GM23338 (cell line): ENCODE data around the gene RGL1. TPM values are rescaled to one million over a fixed set of nuclear protein-coding genes. Genes with fewer than 3 reads are reported as not detected.

Experiments used
- ATAC-seq: fragments of 200-7000 bp; cut with Tn5 transposase; 3 replicates; pipeline ENCODE4 v1.9.1; 2020
- DNase-seq: peaks from one replicate; pipeline ENCODE4 v3.0.0-alpha.2; 2015; ENCODE audit warnings: low spot score
- H2AFZ ChIP-seq: fragments of 200-600 bp; sonication (generic); 2 replicates; pipeline ENCODE4 v1.8.0; 2016; ENCODE audit warnings: antibody characterized with exemption, mild to moderate bottlenecking, moderate library complexity
- H3F3A ChIP-seq: fragments of 200-600 bp; sonication (generic); replicated peaks from 2 replicates; pipeline ENCODE4 v1.8.0; 2017; ENCODE audit warnings: antibody characterized with exemption, mixed run types, low read depth
- H3K27ac ChIP-seq: fragments of 200-600 bp; sonication (generic); 2 replicates; pipeline ENCODE4 v1.6.1; 2016; ENCODE audit warnings: low read depth
- H3K27me3 ChIP-seq: fragments of 200-600 bp; sonication (generic); 2 replicates; pipeline ENCODE4 v1.8.0; 2016; ENCODE audit warnings: mild to moderate bottlenecking, mixed run types, moderate library complexity; ENCODE audit not compliant: insufficient read depth
- H3K36me3 ChIP-seq: fragments of 200-600 bp; sonication (generic); 2 replicates; pipeline ENCODE4 v1.8.0; 2016; ENCODE audit warnings: mild to moderate bottlenecking; ENCODE audit not compliant: insufficient read depth
- H3K4me1 ChIP-seq: fragments of 200-600 bp; sonication (generic); 2 replicates; pipeline ENCODE4 v1.8.0; 2016; ENCODE audit warnings: mild to moderate bottlenecking, moderate library complexity; ENCODE audit not compliant: insufficient read depth
- H3K4me2 ChIP-seq: fragments of 200-600 bp; sonication (generic); 2 replicates; pipeline ENCODE4 v1.7.1; 2017; ENCODE audit warnings: mixed run types
- H3K4me3 ChIP-seq: fragments of 200-600 bp; sonication (generic); 2 replicates; pipeline ENCODE4 v1.6.1; 2016; ENCODE audit warnings: mixed run types
- H3K79me2 ChIP-seq: fragments of 200-600 bp; sonication (generic); replicated peaks from 2 replicates; pipeline ENCODE4 v1.8.0; 2017; ENCODE audit warnings: mild to moderate bottlenecking; ENCODE audit not compliant: insufficient read depth
- H3K9me2 ChIP-seq: fragments of 200-600 bp; sonication (generic); 2 replicates; pipeline ENCODE4 v1.8.0; 2017; ENCODE audit not compliant: insufficient read depth
- H4K20me1 ChIP-seq: fragments of 200-600 bp; sonication (generic); replicated peaks from 2 replicates; pipeline ENCODE4 v1.8.0; 2017; ENCODE audit warnings: mild to moderate bottlenecking; ENCODE audit not compliant: insufficient read depth
- H3K27ac Mint-ChIP-seq: 2 replicates; pipeline ENCODE4 v1.8.0; 2020; ENCODE audit warnings: inconsistent platforms, mild to moderate bottlenecking, moderate library complexity, mixed read lengths
- H3K27me3 Mint-ChIP-seq: 3 replicates; pipeline ENCODE4 v1.8.0; 2022; ENCODE audit warnings: low read depth, mild to moderate bottlenecking, moderate library complexity, mixed read lengths, inconsistent platforms; ENCODE audit not compliant: insufficient read depth, poor library complexity
- H3K36me3 Mint-ChIP-seq: 3 replicates; pipeline ENCODE4 v1.8.0; 2021; ENCODE audit warnings: low read depth, mild to moderate bottlenecking, inconsistent platforms, moderate library complexity, mixed read lengths
- H3K4me1 Mint-ChIP-seq: 3 replicates; pipeline ENCODE4 v1.8.0; 2020; ENCODE audit warnings: mild to moderate bottlenecking, inconsistent platforms, mixed read lengths
- H3K4me3 Mint-ChIP-seq: 3 replicates; pipeline ENCODE4 v1.8.0; 2021; ENCODE audit warnings: moderate library complexity, mild to moderate bottlenecking, inconsistent platforms, mixed read lengths
- H3K9me3 Mint-ChIP-seq: 3 replicates; pipeline ENCODE4 v1.8.0; 2020; ENCODE audit warnings: moderate library complexity, mild to moderate bottlenecking, inconsistent platforms, mixed read lengths
- CREB1 ChIP-seq: fragments of 250-450 bp; sonication (Bioruptor Pico); IDR thresholded peaks from 2 replicates; pipeline ENCODE4 v1.5.0; 2020; ENCODE audit warnings: low read depth, mild to moderate bottlenecking, moderate library complexity
- EZH2 ChIP-seq: fragments of 200-600 bp; sonication (generic); IDR thresholded peaks from one replicate; pipeline ENCODE4 v1.8.0; 2017; ENCODE audit warnings: antibody characterized with exemption, mild to moderate bottlenecking, low read depth; ENCODE audit not compliant: unreplicated experiment
- EZH2phosphoT487 ChIP-seq: fragments of 200-600 bp; sonication (generic); IDR thresholded peaks from one replicate; pipeline ENCODE4 v1.8.1; 2018; ENCODE audit warnings: antibody characterized with exemption; ENCODE audit not compliant: unreplicated experiment
- JUNB ChIP-seq: IDR thresholded peaks from one replicate; pipeline ENCODE4 v1.6.1; 2016; ENCODE audit warnings: antibody characterized with exemption; ENCODE audit not compliant: unreplicated experiment
- NANOG ChIP-seq: IDR thresholded peaks from 2 replicates; pipeline ENCODE4 v1.6.1; 2016; ENCODE audit warnings: antibody characterized with exemption, borderline replicate concordance
- POLR2AphosphoS5 ChIP-seq: IDR thresholded peaks from 2 replicates; pipeline ENCODE4 v1.6.1; 2016; ENCODE audit warnings: antibody characterized with exemption, low read depth
- STAT1 ChIP-seq: IDR thresholded peaks from one replicate; pipeline ENCODE4 v1.6.1; 2016; ENCODE audit warnings: antibody characterized with exemption; ENCODE audit not compliant: unreplicated experiment
- ZNF114 ChIP-seq: fragments of 250-450 bp; sonication (Bioruptor Pico); IDR thresholded peaks from 2 replicates; pipeline ENCODE4 v1.5.0; 2020; ENCODE audit warnings: mild to moderate bottlenecking, moderate library complexity
- ZNF331 ChIP-seq: fragments of 250-450 bp; sonication (Bioruptor Pico); IDR thresholded peaks from 2 replicates; pipeline ENCODE4 v1.5.0; 2020; ENCODE audit warnings: low read depth, mild to moderate bottlenecking, moderate library complexity
- polyA plus RNA-seq: library from polyadenylated mRNA; unstranded; fragments of >200 nt; fragmentation: Nextera tagmentation; extraction: Ambion mirVana; gene quantifications from 2 replicates; pipeline ENCODE4 v1.2.1, GENCODE V29; 2016
- total RNA-seq: library from RNA; depleted of rRNA; stranded (reverse); fragments of >200 nt; shearing (Covaris generic); gene quantifications from 2 replicates; pipeline ENCODE4 v1.2.3, GENCODE V29; 2014
- TF ChIP-seq, protein P1 (sequence below): IDR thresholded peaks from 2 replicates; pipeline ENCODE4 v1.6.1; 2016; ENCODE audit warnings: antibody characterized with exemption
- TF ChIP-seq, protein P2 (sequence below): fragments of 250-450 bp; sonication (Bioruptor Pico); IDR thresholded peaks from 2 replicates; pipeline ENCODE4 v1.5.0; 2020; ENCODE audit warnings: mild to moderate bottlenecking, moderate library complexity
- TF ChIP-seq, protein P3 (sequence below): IDR thresholded peaks from one replicate; pipeline ENCODE4 v1.6.1; 2018; ENCODE audit warnings: antibody characterized with exemption; ENCODE audit not compliant: unreplicated experiment
- TF ChIP-seq, protein P4 (sequence below), 2 experiments: fragments of 200-600 bp in 1 of 2; sonication (generic) in 1 of 2; conservative IDR thresholded peaks; 2 replicates each; pipeline versions ENCODE4 v1.5.1 to v1.6.1; 2016 to 2017; ENCODE audit warnings: antibody characterized with exemption in 2 of 2, low read depth in 2 of 2, mild to moderate bottlenecking in 2 of 2, moderate library complexity in 1 of 2

RGL1 gene
- total and polyA plus RNA-seq, 2 experiments from 2014 or later, result 0.91 to 2.6 TPM

DNA sequence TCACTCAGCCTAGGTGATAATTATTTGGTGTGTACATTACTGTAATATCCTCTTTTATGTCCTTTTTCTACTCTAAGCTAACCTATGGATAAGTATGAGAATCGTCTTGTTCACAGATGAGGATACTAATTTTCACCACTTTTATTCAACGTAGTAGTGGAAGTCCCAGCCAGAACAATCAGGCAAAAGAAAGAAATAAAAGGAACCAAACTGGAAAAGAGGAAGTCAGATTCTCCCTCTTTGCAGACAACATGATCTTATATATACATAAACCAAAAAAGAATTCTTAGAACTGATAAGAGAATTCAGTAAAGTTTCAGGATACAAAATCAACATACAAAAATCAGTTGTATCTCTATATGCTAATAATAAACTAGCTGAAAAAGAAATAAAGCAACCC is 12.6 kb upstream of the RGL1 start:
- H3K4me2 ChIP-seq, result no peak overlapping the region
- no peaks in the 10 kb centered on the region for H3K36me3 ChIP-seq
- 0 out of 2 replicates have a peak, but pooled peaks cover 4% of the 10 kb centered on the region for H3K9me2 ChIP-seq
- Mint-ChIP-seq H3K27ac (no peak overlapping the region), H3K27me3 (no peaks in the 10 kb centered on the region), H3K36me3 (no peaks in the 10 kb centered on the region), H3K9me3 (no peaks in the 10 kb centered on the region), H3K4me3 (no peak overlapping the region), H3K4me1 (peaks cover 6% of the 10 kb centered on the region; the same call in 2 of the 3 replicates)
- TF ChIP-seq ZNF331 (CRISPR knock-in tag), result no peak
- TF ChIP-seq POLR2AphosphoS5, result no peak
- TF ChIP-seq EZH2, result no peak
- no peak for TF ChIP-seq NANOG
- no peak for TF ChIP-seq STAT1
- no peak for TF ChIP-seq JUNB
- TF ChIP-seq, protein P1, sequence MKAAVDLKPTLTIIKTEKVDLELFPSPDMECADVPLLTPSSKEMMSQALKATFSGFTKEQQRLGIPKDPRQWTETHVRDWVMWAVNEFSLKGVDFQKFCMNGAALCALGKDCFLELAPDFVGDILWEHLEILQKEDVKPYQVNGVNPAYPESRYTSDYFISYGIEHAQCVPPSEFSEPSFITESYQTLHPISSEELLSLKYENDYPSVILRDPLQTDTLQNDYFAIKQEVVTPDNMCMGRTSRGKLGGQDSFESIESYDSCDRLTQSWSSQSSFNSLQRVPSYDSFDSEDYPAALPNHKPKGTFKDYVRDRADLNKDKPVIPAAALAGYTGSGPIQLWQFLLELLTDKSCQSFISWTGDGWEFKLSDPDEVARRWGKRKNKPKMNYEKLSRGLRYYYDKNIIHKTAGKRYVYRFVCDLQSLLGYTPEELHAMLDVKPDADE, result no peak
- TF ChIP-seq ZNF114 (CRISPR knock-in tag), result no peak
- TF ChIP-seq, protein P2, sequence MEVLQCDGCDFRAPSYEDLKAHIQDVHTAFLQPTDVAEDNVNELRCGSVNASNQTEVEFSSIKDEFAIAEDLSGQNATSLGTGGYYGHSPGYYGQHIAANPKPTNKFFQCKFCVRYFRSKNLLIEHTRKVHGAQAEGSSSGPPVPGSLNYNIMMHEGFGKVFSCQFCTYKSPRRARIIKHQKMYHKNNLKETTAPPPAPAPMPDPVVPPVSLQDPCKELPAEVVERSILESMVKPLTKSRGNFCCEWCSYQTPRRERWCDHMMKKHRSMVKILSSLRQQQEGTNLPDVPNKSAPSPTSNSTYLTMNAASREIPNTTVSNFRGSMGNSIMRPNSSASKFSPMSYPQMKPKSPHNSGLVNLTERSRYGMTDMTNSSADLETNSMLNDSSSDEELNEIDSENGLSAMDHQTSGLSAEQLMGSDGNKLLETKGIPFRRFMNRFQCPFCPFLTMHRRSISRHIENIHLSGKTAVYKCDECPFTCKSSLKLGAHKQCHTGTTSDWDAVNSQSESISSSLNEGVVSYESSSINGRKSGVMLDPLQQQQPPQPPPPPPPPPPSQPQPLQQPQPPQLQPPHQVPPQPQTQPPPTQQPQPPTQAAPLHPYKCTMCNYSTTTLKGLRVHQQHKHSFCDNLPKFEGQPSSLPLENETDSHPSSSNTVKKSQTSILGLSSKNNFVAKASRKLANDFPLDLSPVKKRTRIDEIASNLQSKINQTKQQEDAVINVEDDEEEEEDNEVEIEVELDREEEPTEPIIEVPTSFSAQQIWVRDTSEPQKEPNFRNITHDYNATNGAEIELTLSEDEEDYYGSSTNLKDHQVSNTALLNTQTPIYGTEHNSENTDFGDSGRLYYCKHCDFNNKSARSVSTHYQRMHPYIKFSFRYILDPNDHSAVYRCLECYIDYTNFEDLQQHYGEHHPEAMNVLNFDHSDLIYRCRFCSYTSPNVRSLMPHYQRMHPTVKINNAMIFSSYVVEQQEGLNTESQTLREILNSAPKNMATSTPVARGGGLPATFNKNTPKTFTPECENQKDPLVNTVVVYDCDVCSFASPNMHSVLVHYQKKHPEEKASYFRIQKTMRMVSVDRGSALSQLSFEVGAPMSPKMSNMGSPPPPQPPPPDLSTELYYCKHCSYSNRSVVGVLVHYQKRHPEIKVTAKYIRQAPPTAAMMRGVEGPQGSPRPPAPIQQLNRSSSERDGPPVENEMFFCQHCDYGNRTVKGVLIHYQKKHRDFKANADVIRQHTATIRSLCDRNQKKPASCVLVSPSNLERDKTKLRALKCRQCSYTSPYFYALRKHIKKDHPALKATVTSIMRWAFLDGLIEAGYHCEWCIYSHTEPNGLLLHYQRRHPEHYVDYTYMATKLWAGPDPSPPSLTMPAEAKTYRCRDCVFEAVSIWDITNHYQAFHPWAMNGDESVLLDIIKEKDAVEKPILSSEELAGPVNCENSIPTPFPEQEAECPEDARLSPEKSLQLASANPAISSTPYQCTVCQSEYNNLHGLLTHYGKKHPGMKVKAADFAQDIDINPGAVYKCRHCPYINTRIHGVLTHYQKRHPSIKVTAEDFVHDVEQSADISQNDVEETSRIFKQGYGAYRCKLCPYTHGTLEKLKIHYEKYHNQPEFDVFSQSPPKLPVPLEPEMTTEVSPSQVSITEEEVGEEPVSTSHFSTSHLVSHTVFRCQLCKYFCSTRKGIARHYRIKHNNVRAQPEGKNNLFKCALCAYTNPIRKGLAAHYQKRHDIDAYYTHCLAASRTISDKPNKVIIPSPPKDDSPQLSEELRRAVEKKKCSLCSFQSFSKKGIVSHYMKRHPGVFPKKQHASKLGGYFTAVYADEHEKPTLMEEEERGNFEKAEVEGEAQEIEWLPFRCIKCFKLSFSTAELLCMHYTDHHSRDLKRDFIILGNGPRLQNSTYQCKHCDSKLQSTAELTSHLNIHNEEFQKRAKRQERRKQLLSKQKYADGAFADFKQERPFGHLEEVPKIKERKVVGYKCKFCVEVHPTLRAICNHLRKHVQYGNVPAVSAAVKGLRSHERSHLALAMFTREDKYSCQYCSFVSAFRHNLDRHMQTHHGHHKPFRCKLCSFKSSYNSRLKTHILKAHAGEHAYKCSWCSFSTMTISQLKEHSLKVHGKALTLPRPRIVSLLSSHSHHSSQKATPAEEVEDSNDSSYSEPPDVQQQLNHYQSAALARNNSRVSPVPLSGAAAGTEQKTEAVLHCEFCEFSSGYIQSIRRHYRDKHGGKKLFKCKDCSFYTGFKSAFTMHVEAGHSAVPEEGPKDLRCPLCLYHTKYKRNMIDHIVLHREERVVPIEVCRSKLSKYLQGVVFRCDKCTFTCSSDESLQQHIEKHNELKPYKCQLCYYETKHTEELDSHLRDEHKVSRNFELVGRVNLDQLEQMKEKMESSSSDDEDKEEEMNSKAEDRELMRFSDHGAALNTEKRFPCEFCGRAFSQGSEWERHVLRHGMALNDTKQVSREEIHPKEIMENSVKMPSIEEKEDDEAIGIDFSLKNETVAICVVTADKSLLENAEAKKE (CRISPR knock-in tag), result no peak
- TF ChIP-seq, protein P3, sequence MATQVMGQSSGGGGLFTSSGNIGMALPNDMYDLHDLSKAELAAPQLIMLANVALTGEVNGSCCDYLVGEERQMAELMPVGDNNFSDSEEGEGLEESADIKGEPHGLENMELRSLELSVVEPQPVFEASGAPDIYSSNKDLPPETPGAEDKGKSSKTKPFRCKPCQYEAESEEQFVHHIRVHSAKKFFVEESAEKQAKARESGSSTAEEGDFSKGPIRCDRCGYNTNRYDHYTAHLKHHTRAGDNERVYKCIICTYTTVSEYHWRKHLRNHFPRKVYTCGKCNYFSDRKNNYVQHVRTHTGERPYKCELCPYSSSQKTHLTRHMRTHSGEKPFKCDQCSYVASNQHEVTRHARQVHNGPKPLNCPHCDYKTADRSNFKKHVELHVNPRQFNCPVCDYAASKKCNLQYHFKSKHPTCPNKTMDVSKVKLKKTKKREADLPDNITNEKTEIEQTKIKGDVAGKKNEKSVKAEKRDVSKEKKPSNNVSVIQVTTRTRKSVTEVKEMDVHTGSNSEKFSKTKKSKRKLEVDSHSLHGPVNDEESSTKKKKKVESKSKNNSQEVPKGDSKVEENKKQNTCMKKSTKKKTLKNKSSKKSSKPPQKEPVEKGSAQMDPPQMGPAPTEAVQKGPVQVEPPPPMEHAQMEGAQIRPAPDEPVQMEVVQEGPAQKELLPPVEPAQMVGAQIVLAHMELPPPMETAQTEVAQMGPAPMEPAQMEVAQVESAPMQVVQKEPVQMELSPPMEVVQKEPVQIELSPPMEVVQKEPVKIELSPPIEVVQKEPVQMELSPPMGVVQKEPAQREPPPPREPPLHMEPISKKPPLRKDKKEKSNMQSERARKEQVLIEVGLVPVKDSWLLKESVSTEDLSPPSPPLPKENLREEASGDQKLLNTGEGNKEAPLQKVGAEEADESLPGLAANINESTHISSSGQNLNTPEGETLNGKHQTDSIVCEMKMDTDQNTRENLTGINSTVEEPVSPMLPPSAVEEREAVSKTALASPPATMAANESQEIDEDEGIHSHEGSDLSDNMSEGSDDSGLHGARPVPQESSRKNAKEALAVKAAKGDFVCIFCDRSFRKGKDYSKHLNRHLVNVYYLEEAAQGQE, result no peak
- no peak for TF ChIP-seq CREB1 (CRISPR knock-in tag)
- TF ChIP-seq, protein P4, sequence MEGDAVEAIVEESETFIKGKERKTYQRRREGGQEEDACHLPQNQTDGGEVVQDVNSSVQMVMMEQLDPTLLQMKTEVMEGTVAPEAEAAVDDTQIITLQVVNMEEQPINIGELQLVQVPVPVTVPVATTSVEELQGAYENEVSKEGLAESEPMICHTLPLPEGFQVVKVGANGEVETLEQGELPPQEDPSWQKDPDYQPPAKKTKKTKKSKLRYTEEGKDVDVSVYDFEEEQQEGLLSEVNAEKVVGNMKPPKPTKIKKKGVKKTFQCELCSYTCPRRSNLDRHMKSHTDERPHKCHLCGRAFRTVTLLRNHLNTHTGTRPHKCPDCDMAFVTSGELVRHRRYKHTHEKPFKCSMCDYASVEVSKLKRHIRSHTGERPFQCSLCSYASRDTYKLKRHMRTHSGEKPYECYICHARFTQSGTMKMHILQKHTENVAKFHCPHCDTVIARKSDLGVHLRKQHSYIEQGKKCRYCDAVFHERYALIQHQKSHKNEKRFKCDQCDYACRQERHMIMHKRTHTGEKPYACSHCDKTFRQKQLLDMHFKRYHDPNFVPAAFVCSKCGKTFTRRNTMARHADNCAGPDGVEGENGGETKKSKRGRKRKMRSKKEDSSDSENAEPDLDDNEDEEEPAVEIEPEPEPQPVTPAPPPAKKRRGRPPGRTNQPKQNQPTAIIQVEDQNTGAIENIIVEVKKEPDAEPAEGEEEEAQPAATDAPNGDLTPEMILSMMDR (conservative IDR thresholded peaks at IDR 0.05; ENCODE audit: low read depth in 2 of 2), result no peak
- no peak for TF ChIP-seq EZH2phosphoT487
- peaks cover 8% of the 10 kb centered on the region for H3K4me1 ChIP-seq
- no peak for ATAC-seq
- H3K79me2 ChIP-seq, result no peaks in the 10 kb centered on the region
- no peak overlapping the region for H2AFZ ChIP-seq
- no peaks in the 10 kb centered on the region for H4K20me1 ChIP-seq
- no peak overlapping the region for H3K27ac ChIP-seq
- no peaks in the 10 kb centered on the region for H3K27me3 ChIP-seq
- DNase-seq, result no peak
- no peaks in the 10 kb centered on the region for H3F3A ChIP-seq
- no peak overlapping the region for H3K4me3 ChIP-seq
